ENCODE data around the gene DPY19L3.

- TF ChIP-seq EZH2 (IDR thresholded peaks at IDR 0.05) (no peak), EZH2phosphoT487 (IDR thresholded peaks at IDR 0.05) (no peak)
- TF ChIP-seq, protein P1, sequence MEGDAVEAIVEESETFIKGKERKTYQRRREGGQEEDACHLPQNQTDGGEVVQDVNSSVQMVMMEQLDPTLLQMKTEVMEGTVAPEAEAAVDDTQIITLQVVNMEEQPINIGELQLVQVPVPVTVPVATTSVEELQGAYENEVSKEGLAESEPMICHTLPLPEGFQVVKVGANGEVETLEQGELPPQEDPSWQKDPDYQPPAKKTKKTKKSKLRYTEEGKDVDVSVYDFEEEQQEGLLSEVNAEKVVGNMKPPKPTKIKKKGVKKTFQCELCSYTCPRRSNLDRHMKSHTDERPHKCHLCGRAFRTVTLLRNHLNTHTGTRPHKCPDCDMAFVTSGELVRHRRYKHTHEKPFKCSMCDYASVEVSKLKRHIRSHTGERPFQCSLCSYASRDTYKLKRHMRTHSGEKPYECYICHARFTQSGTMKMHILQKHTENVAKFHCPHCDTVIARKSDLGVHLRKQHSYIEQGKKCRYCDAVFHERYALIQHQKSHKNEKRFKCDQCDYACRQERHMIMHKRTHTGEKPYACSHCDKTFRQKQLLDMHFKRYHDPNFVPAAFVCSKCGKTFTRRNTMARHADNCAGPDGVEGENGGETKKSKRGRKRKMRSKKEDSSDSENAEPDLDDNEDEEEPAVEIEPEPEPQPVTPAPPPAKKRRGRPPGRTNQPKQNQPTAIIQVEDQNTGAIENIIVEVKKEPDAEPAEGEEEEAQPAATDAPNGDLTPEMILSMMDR (IDR thresholded peaks at IDR 0.05) = no peak
These were observed 78.0 kb downstream of the DPY19L3 start for GRCh38 chr19:32483574-32483973.

Measured in neural progenitor cell (in vitro differentiated cells).